Thymus (tissue), 11 donors: ENCODE data around the gene S1PR5. TPM values are rescaled to one million over a fixed set of nuclear protein-coding genes. Genes with fewer than 3 reads are reported as not detected.
A peak's percentile ranks its signal among the peaks of the same experiment; 100 is the strongest.

Source experiments
- DNase-seq, 9 donors: peaks; one replicate each; pipeline ENCODE4 v3.0.0-alpha.2; 2013; ENCODE audit warnings: low spot score in 9 of 9, low read depth in 6 of 9, missing footprints in 1 of 9
- H3K27ac ChIP-seq, 2 donors: one replicate each; pipeline ENCODE4 v1.5.1; 2013; ENCODE audit warnings: control low read depth in 1 of 2, low read depth in 1 of 2, low read length in 1 of 2, mild to moderate bottlenecking in 1 of 2, moderate library complexity in 1 of 2
- H3K27me3 ChIP-seq, 2 donors: one replicate each; pipeline ENCODE4 v1.5.1; 2013; ENCODE audit warnings: low read length in 1 of 2; ENCODE audit not compliant: control insufficient read depth in 2 of 2, insufficient read depth in 1 of 2
- H3K36me3 ChIP-seq, 2 donors: one replicate each; pipeline ENCODE4 v1.5.1; 2013; ENCODE audit warnings: low read length in 1 of 2, mild to moderate bottlenecking in 1 of 2, moderate library complexity in 1 of 2; ENCODE audit not compliant: control insufficient read depth in 2 of 2, insufficient read depth in 2 of 2
- H3K4me1 ChIP-seq, 2 donors: one replicate each; pipeline ENCODE4 v1.5.1; 2013; ENCODE audit warnings: low read length in 2 of 2; ENCODE audit not compliant: control insufficient read depth in 2 of 2, insufficient read depth in 2 of 2
- H3K4me3 ChIP-seq, 2 donors: one replicate each; pipeline ENCODE4 v1.5.1; 2013; ENCODE audit warnings: low read length in 2 of 2, control low read depth in 1 of 2, mild to moderate bottlenecking in 1 of 2
- H3K9me3 ChIP-seq, 2 donors: one replicate each; pipeline ENCODE4 v1.5.1; 2013; ENCODE audit warnings: low read length in 1 of 2, mild to moderate bottlenecking in 1 of 2; ENCODE audit not compliant: control insufficient read depth in 2 of 2, insufficient read depth in 1 of 2
- WGBS: extraction: QIAGEN DNeasy Blood & Tissue Kit; methylation state at CpG from one replicate; pipeline ENCODE4 v1.1.7; 2013; 5-methylcytosine and 5-hydroxymethylcytosine counted together
- polyA plus RNA-seq: library from polyadenylated mRNA; stranded (reverse); fragments of 200-250 nt; gene quantifications from one replicate; pipeline ENCODE4 v1.2.3, GENCODE V29; 2013
- total RNA-seq: library from RNA; stranded (reverse); fragments of 120-200 nt; gene quantifications from one replicate; pipeline ENCODE4 v1.2.4, GENCODE V29; 2013
- donor health status: healthy.

The S1PR5 gene
- total and polyA plus RNA-seq, 2 donors: 0.61 to 4.2 TPM

GRCh38 chr19:10473192-10473591 lies 44.1 kb downstream of the S1PR5 start:
- WGBS: 93% methylated on average over 5 of the region's 5 CpGs
- peaks cover 0 to 18% of the 10 kb centered on the region in 2 donors for H3K27me3 ChIP-seq
- H3K36me3 ChIP-seq: no peaks in the 10 kb centered on the region
- H3K4me3 ChIP-seq: no peak overlapping the region
- H3K9me3 ChIP-seq: no peaks in the 10 kb centered on the region
- H3K27ac ChIP-seq: no peak overlapping the region
- DNase-seq: no peak
- peaks cover 0 to 5% of the 10 kb centered on the region in 2 donors for H3K4me1 ChIP-seq

- WGBS: 66% methylated on average over 6 of the region's 6 CpGs
- Histone ChIP-seq H3K36me3 (no peaks in the 10 kb centered on the region), H3K27ac (no peak overlapping the region), H3K9me3 (no peaks in the 10 kb centered on the region), H3K4me1 (peaks cover 0 to 5% of the 10 kb centered on the region in 2 donors), H3K27me3 (peaks cover 0 to 24% of the 10 kb centered on the region in 2 donors), H3K4me3 (no peak overlapping the region)
- peak in 3 of 9 donors; percentile 21 to 63 (median 43) for DNase-seq
These were observed 45.3 kb downstream of the S1PR5 start for GRCh38 chr19:10471909-10472308.

- Histone ChIP-seq H3K9me3 (no peaks in the 10 kb centered on the region), H3K4me3 (no peak overlapping the region), H3K27ac (no peak overlapping the region), H3K4me1 (no peaks in the 10 kb centered on the region), H3K27me3 (peaks cover 0 to 30% of the 10 kb centered on the region in 2 donors), H3K36me3 (no peaks in the 10 kb centered on the region)
- no peak for DNase-seq
- 91% methylated on average over 12 of the region's 12 CpGs for WGBS
These were observed 49.1 kb downstream of the S1PR5 start for GRCh38 chr19:10468133-10468532.

GRCh38 chr19:10467104-10467706 lies 50.0 kb downstream of the S1PR5 start:
- H3K27me3 ChIP-seq: peaks cover 0 to 39% of the 10 kb centered on the region in 2 donors
- no peaks in the 10 kb centered on the region for H3K4me1 ChIP-seq
- no peaks in the 10 kb centered on the region for H3K9me3 ChIP-seq
- 90% methylated on average over 20 of the region's 20 CpGs for WGBS
- no peak for DNase-seq
- H3K27ac ChIP-seq: no peak overlapping the region
- no peak overlapping the region for H3K4me3 ChIP-seq
- no peaks in the 10 kb centered on the region for H3K36me3 ChIP-seq

GRCh38 chr19:10464456-10464855 lies 52.8 kb downstream of the S1PR5 start:
- no peaks in the 10 kb centered on the region for H3K36me3 ChIP-seq
- WGBS: 95% methylated on average over 5 of the region's 5 CpGs
- no peak overlapping the region for H3K4me3 ChIP-seq
- peaks cover 7 to 11% of the 10 kb centered on the region in 2 donors for H3K4me1 ChIP-seq
- no peak for DNase-seq
- no peak overlapping the region for H3K27ac ChIP-seq
- H3K9me3 ChIP-seq: no peaks in the 10 kb centered on the region
- H3K27me3 ChIP-seq: peaks cover 2 to 47% of the 10 kb centered on the region in 2 donors

Other genes with a start within 250 kb of the S1PR5 start
- gene ICAM1, start 246.3 kb downstream of the S1PR5 start, total RNA-seq: 24.6 TPM
- gene ICAM1, start 246.3 kb downstream of the S1PR5 start, polyA plus RNA-seq: 18.2 TPM
- gene ICAM4, start 230.5 kb downstream of the S1PR5 start, total RNA-seq: 3.1 TPM
- gene ICAM4, start 230.5 kb downstream of the S1PR5 start, polyA plus RNA-seq: 3.8 TPM
- 0.85 TPM for gene ICAM5, start 227.5 kb downstream of the S1PR5 start, total RNA-seq
- 1.2 TPM for gene ICAM5, start 227.5 kb downstream of the S1PR5 start, polyA plus RNA-seq
- gene ZGLP1, start 207.6 kb downstream of the S1PR5 start, total RNA-seq: 2.3 TPM
- 29.8 TPM for gene ZGLP1, start 207.6 kb downstream of the S1PR5 start, polyA plus RNA-seq
- 11.9 TPM for gene FDX2, start 201.4 kb downstream of the S1PR5 start, total RNA-seq
- gene FDX2, start 201.4 kb downstream of the S1PR5 start, polyA plus RNA-seq: 18.2 TPM
- 5.9 TPM for gene RAVER1, start 183.9 kb downstream of the S1PR5 start, total RNA-seq
- gene RAVER1, start 183.9 kb downstream of the S1PR5 start, polyA plus RNA-seq: 15.4 TPM
- gene ICAM3, start 177.8 kb downstream of the S1PR5 start, total RNA-seq: 99.0 TPM
- 66.2 TPM for gene ICAM3, start 177.8 kb downstream of the S1PR5 start, polyA plus RNA-seq
- 117 TPM for gene TYK2, start 136.9 kb downstream of the S1PR5 start, total RNA-seq
- gene TYK2, start 136.9 kb downstream of the S1PR5 start, polyA plus RNA-seq: 291 TPM
- 130 TPM for gene CDC37, start 113.9 kb downstream of the S1PR5 start, total RNA-seq
- 313 TPM for gene CDC37, start 113.9 kb downstream of the S1PR5 start, polyA plus RNA-seq
- 0.24 TPM for gene PDE4A, start 96.9 kb downstream of the S1PR5 start, total RNA-seq
- gene PDE4A, start 96.9 kb downstream of the S1PR5 start, polyA plus RNA-seq: 4.8 TPM
- 53.7 TPM for gene KEAP1, start 14.1 kb downstream of the S1PR5 start, total RNA-seq
- 59.5 TPM for gene KEAP1, start 14.1 kb downstream of the S1PR5 start, polyA plus RNA-seq
- 28.4 TPM for gene ATG4D, start 26.5 kb upstream of the S1PR5 start, total RNA-seq
- gene ATG4D, start 26.5 kb upstream of the S1PR5 start, polyA plus RNA-seq: 54.0 TPM
- gene KRI1, start 48.6 kb upstream of the S1PR5 start, total RNA-seq: 32.5 TPM
- gene KRI1, start 48.6 kb upstream of the S1PR5 start, polyA plus RNA-seq: 77.5 TPM
- 40.3 TPM for gene CDKN2D, start 51.5 kb upstream of the S1PR5 start, total RNA-seq
- 42.3 TPM for gene CDKN2D, start 51.5 kb upstream of the S1PR5 start, polyA plus RNA-seq
- 4.8 TPM for gene AP1M2, start 69.9 kb upstream of the S1PR5 start, total RNA-seq
- gene AP1M2, start 69.9 kb upstream of the S1PR5 start, polyA plus RNA-seq: 20.7 TPM
- 25.6 TPM for gene SLC44A2, start 108.1 kb upstream of the S1PR5 start, total RNA-seq
- gene SLC44A2, start 108.1 kb upstream of the S1PR5 start, polyA plus RNA-seq: 78.4 TPM
- gene ILF3, start 136.9 kb upstream of the S1PR5 start, total RNA-seq: 60.7 TPM
- gene ILF3, start 136.9 kb upstream of the S1PR5 start, polyA plus RNA-seq: 185 TPM
- gene QTRT1, start 184.0 kb upstream of the S1PR5 start, total RNA-seq: 21.1 TPM
- gene QTRT1, start 184.0 kb upstream of the S1PR5 start, polyA plus RNA-seq: 72.1 TPM
- gene DNM2, start 200.6 kb upstream of the S1PR5 start, total RNA-seq: 49.0 TPM
- gene DNM2, start 200.6 kb upstream of the S1PR5 start, polyA plus RNA-seq: 102 TPM